SK-N-SH (cell line): ENCODE measurements around the gene ANAPC5. TPM values are rescaled to one million over a fixed set of nuclear protein-coding genes. Genes with fewer than 3 reads are reported as not detected.

Experiments
- polyA plus RNA-seq, 3 experiments: library from polyadenylated mRNA; depleted of rRNA; stranded (reverse); fragments of >200 nt; gene quantifications; 2 replicates each; pipeline ENCODE4 v1.2.3, GENCODE V29; 2012

ANAPC5 gene
- polyA plus RNA-seq, 1 of the 3 experiments (the other 2 are of a cell fraction), result 110 TPM

Other genes with a start within 250 kb of the ANAPC5 start
- gene P2RX7, start 219.5 kb downstream of the ANAPC5 start, polyA plus RNA-seq (2012; rRNA removed), result 0.43 and 0.60 TPM in 2 replicates
- 24.2 and 32.2 TPM in 2 replicates for gene P2RX4, start 142.3 kb downstream of the ANAPC5 start, polyA plus RNA-seq (2012; rRNA removed)
- gene CAMKK2, start 55.7 kb downstream of the ANAPC5 start, polyA plus RNA-seq (2012; rRNA removed), result 23.6 and 24.5 TPM in 2 replicates
- 28.7 and 29.4 TPM in 2 replicates for gene RNF34, start 47.7 kb upstream of the ANAPC5 start, polyA plus RNA-seq (2012; rRNA removed)
- 9.6 and 11.5 TPM in 2 replicates for gene KDM2B, start 228.6 kb upstream of the ANAPC5 start, polyA plus RNA-seq (2012; rRNA removed)